EL (cell line): ENCODE measurements around the gene HPS6.
"Not testable (repeated sequence)": the region's sequence is repeated elsewhere in the genome, so short reads cannot be mapped to it uniquely, and the experiment has no call there.

ENCODE experiments used
- DNase-seq: peaks from one replicate; pipeline ENCODE4 v3.0.0-alpha.2; 2016

The HPS6 gene

GRCh38 chr10:102064868-102065560 lies at the start of gene HPS6:
HPS6 (plus strand) TSS chr10:102065349; CDS start chr10:102065475, 126 bp downstream.
- peak; percentile 91 for DNase-seq

- no peak for DNase-seq
These were observed 48.7 kb upstream of the HPS6 start for GRCh38 chr10:102016416-102016815.

- DNase-seq: no peak
These were observed 47.9 kb upstream of the HPS6 start for GRCh38 chr10:102017295-102017694.

GRCh38 chr10:102020938-102021337 lies 44.2 kb upstream of the HPS6 start:
- DNase-seq: no peak

- DNase-seq: no peak
These were observed 40.4 kb upstream of the HPS6 start for GRCh38 chr10:102024799-102025198.

GRCh38 chr10:102027261-102027660 lies 37.9 kb upstream of the HPS6 start:
- DNase-seq: no peak

- DNase-seq: no peak
These were observed 31.4 kb upstream of the HPS6 start for GRCh38 chr10:102033787-102034186.

- DNase-seq: not testable (repeated sequence)
These were observed 29.3 kb upstream of the HPS6 start for GRCh38 chr10:102035807-102036206.

GRCh38 chr10:102038410-102038809 lies 26.7 kb upstream of the HPS6 start:
- DNase-seq: no peak

- DNase-seq: no peak
These were observed 24.7 kb upstream of the HPS6 start for GRCh38 chr10:102040305-102041050.

GRCh38 chr10:102045292-102045691 lies 19.9 kb upstream of the HPS6 start:
- no peak for DNase-seq

GRCh38 chr10:102046095-102046494 lies 19.1 kb upstream of the HPS6 start:
- no peak for DNase-seq

GRCh38 chr10:102054881-102055646 lies 10.1 kb upstream of the HPS6 start:
- not testable (repeated sequence) for DNase-seq

GRCh38 chr10:102055647-102056419 lies 9.3 kb upstream of the HPS6 start, which contains the start of gene ARMH3:
ARMH3 (minus strand) TSS chr10:102056173; CDS start chr10:102040114, 16,059 bp downstream.
- peak; percentile 98 for DNase-seq

- DNase-seq: no peak
These were observed 5.2 kb upstream of the HPS6 start for GRCh38 chr10:102059987-102060386.

- no peak for DNase-seq
These were observed 664 bp upstream of the HPS6 start for GRCh38 chr10:102064503-102064867.

- peak; percentile 30 for DNase-seq
These were observed 631 bp downstream of the HPS6 start for GRCh38 chr10:102065561-102066398.

GRCh38 chr10:102066399-102067088 lies 1.4 kb downstream of the HPS6 start:
- peak; percentile 14 for DNase-seq

GRCh38 chr10:102067091-102067916 lies 2.2 kb downstream of the HPS6 start:
- DNase-seq: no peak

GRCh38 chr10:102068216-102068615 lies 3.1 kb downstream of the HPS6 start:
- DNase-seq: no peak
